ENCODE results near the gene SLC38A7.

DNA sequence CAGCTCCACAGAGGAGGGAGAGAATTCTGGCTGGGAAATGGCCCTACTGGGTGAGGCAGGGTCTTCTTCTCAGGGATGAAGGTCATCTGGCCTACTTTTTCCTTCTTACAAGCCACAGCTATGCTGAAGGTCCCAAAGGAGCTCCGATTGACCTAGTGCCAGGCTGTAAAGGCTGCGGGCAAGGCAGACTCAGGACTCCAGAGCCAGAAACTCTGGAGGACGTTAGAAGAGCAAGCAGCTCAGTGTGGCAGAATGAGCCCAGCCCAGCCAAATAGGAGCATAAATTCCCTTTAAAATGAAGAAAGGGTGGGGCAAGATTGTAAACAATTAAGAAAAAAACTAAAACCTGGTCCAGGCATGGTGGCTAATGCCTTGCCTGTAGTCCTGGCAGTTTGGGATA, 34.9 kb downstream of the SLC38A7 start:
- TF ChIP-seq CTCF (IDR thresholded peaks at IDR 0.05) = no peak
- no peak for TF ChIP-seq POLR2A (IDR thresholded peaks at IDR 0.05)
- no peak for TF ChIP-seq POLR2AphosphoS5 (IDR thresholded peaks at IDR 0.05; ENCODE audit: insufficient read depth in 1 of 2, low read depth in 1 of 2)
